NCI-H226 (cell line): ENCODE measurements around the gene NTM.

Source experiments
- DNase-seq: peaks from one replicate; pipeline ENCODE4 v3.0.0-alpha.2; 2015

Gene NTM

GRCh38 chr11:131656839-131657211, 286.4 kb downstream of the NTM start:
- DNase-seq = no peak

- no peak for DNase-seq
Observed at GRCh38 chr11:131658414-131658813, 288.0 kb downstream of the NTM start.

GRCh38 chr11:131658952-131659351, 288.5 kb downstream of the NTM start:
- DNase-seq = no peak

GRCh38 chr11:131659931-131660330, 289.5 kb downstream of the NTM start:
- no peak for DNase-seq

GRCh38 chr11:131661132-131661531, 290.7 kb downstream of the NTM start:
- no peak for DNase-seq

GRCh38 chr11:131662317-131662972, 292.0 kb downstream of the NTM start:
- DNase-seq = no peak

- DNase-seq = no peak
Observed at GRCh38 chr11:131662993-131663392, 292.6 kb downstream of the NTM start.

- no peak for DNase-seq
Observed at GRCh38 chr11:131663405-131664200, 293.2 kb downstream of the NTM start.

GRCh38 chr11:131664293-131664692, 293.9 kb downstream of the NTM start:
- no peak for DNase-seq

- no peak for DNase-seq
Observed at GRCh38 chr11:131664816-131665215, 294.4 kb downstream of the NTM start.

- no peak for DNase-seq
Observed at GRCh38 chr11:131665344-131665968, 295.0 kb downstream of the NTM start.

- no peak for DNase-seq
Observed at GRCh38 chr11:131666006-131666405, 295.6 kb downstream of the NTM start.

- DNase-seq = no peak
Observed at GRCh38 chr11:131666617-131667016, 296.2 kb downstream of the NTM start.

- DNase-seq = no peak
Observed at GRCh38 chr11:131667566-131667965, 297.2 kb downstream of the NTM start.

GRCh38 chr11:131668500-131669400, 298.3 kb downstream of the NTM start:
- DNase-seq = no peak

- no peak for DNase-seq
Observed at GRCh38 chr11:131669401-131669780, 299.0 kb downstream of the NTM start.

GRCh38 chr11:131670876-131671275, 300.5 kb downstream of the NTM start:
- no peak for DNase-seq

GRCh38 chr11:131671320-131671719, 300.9 kb downstream of the NTM start:
- no peak for DNase-seq

- DNase-seq = no peak
Observed at GRCh38 chr11:131671734-131672133, 301.3 kb downstream of the NTM start.

GRCh38 chr11:131672191-131672590, 301.8 kb downstream of the NTM start:
- no peak for DNase-seq

GRCh38 chr11:131674051-131674755, 303.8 kb downstream of the NTM start:
- peak; percentile 13 for DNase-seq

- DNase-seq = no peak
Observed at GRCh38 chr11:131675121-131675888, 304.9 kb downstream of the NTM start.
